SK-N-DZ (cell line): Measurements from ENCODE around the gene KRTAP21-1.

Source experiments
- small RNA-seq, 2 experiments: library from RNA; depleted of rRNA; stranded (forward); fragments of <200 nt; gene quantifications; one replicate each; pipeline ENCODE3, GENCODE V24; 2014

KRTAP21-1 gene

Small RNA genes lying within 50 kb of the gene (small RNA-seq; reads per million reads assigned to genes)
- gene AP000244.1: 0 reads per million in 2 experiments
- gene KRTAP21-3: 0 reads per million in 2 experiments
- gene KRTAP8-2P: 0 reads per million in 2 experiments
